HepG2 (cell line): ENCODE data around the gene NOC2L. TPM values are rescaled to one million over a fixed set of nuclear protein-coding genes. Genes with fewer than 3 reads are reported as not detected.

ENCODE experiments used
- ATAC-seq: fragments of 200-7000 bp; cut with Tn5 transposase; 3 replicates; pipeline ENCODE4 v1.9.1; 2020; ENCODE audit warnings: mild to moderate bottlenecking, moderate library complexity
- BruUV-seq: library from RNA; stranded (reverse); fragments of 400-500 nt; replicated peaks from 2 replicates; lab custom pipeline; 2021; lab: Mats Ljungman, UMichigan
- CTCF ChIA-PET: fragments of 300-600 bp; formaldehyde crosslinking; extraction: SDS; loops from one replicate; lab custom pipeline; 2021; ENCODE audit warnings: low total read pairs, inconsistent platforms, low intra/inter-chr PET ratio; lab: Yijun Ruan, JAX
- POLR2A ChIA-PET: fragments of 350-600 bp; sonication (Branson Sonifier 250); formaldehyde crosslinking; loops from one replicate; lab custom pipeline; 2020; ENCODE audit warnings: antibody characterized with exemption, inconsistent platforms; lab: Yijun Ruan, JAX
- DNase-seq: peaks from one replicate; pipeline ENCODE4 v3.0.0-alpha.2; 2015; ENCODE audit warnings: low spot score
- FAIRE-seq: peaks from 3 replicates; lab custom pipeline; 2011; peaks lifted over from hg19 to GRCh38; lab: Jason Lieb, UNC
- H2AFZ ChIP-seq: one replicate; pipeline ENCODE4 v1.6.1; 2011; ENCODE audit warnings: low read length, inconsistent platforms
- H3K27ac ChIP-seq: fragments of 300-600 bp; 3 replicates; pipeline ENCODE4 v1.8.0; 2011; ENCODE audit warnings: mixed run types, mild to moderate bottlenecking, mixed read lengths, low read length, inconsistent platforms; ENCODE audit not compliant: insufficient read depth; ENCODE audit errors: extremely low read length
- H3K27me3 ChIP-seq, 2 experiments: fragments of 200-600 bp in 1 of 2; 2 replicates in 1 of 2; 3 replicates in 1 of 2; pipeline versions ENCODE4 v1.6.0 to v1.8.0; 2011; ENCODE audit warnings: low read length in 2 of 2, mild to moderate bottlenecking in 2 of 2, moderate library complexity in 2 of 2, inconsistent platforms in 1 of 2; ENCODE audit not compliant: insufficient read depth in 2 of 2, control insufficient read depth in 1 of 2
- H3K36me3 ChIP-seq, 2 experiments: fragments of 200-600 bp in 1 of 2; replicated peaks in 1 of 2; 2 replicates in 1 of 2; 3 replicates in 1 of 2; pipeline versions ENCODE4 v1.5.1 to v1.8.0; 2011; ENCODE audit warnings: low read length in 2 of 2, inconsistent platforms in 1 of 2; ENCODE audit not compliant: insufficient read depth in 2 of 2, control insufficient read depth in 1 of 2
- H3K4me1 ChIP-seq: 2 replicates; pipeline ENCODE4 v1.5.1; 2012; ENCODE audit warnings: low read length, inconsistent platforms; ENCODE audit not compliant: insufficient read depth
- H3K4me2 ChIP-seq: 2 replicates; pipeline ENCODE4 v1.6.0; 2011; ENCODE audit warnings: low read depth, low read length, inconsistent platforms
- H3K4me3 ChIP-seq, 3 experiments: fragments of 200-600 bp in 1 of 3; sonication (generic), shearing (Covaris generic) in 1 of 3; replicated peaks in 1 of 3; 2 replicates each; pipeline ENCODE4 v1.5.1; 2011 to 2016; ENCODE audit warnings: low read length in 3 of 3, inconsistent platforms in 2 of 3, low read depth in 2 of 3, mild to moderate bottlenecking in 2 of 3, control low read depth in 1 of 3, mixed read lengths in 1 of 3; ENCODE audit not compliant: insufficient read depth in 1 of 3
- H3K79me2 ChIP-seq: one replicate; pipeline ENCODE4 v1.6.1; 2011; ENCODE audit warnings: low read length, inconsistent platforms; ENCODE audit not compliant: insufficient read depth
- H3K9ac ChIP-seq: 2 replicates; pipeline ENCODE4 v1.6.0; 2011; ENCODE audit warnings: mild to moderate bottlenecking, low read depth, low read length, inconsistent platforms; ENCODE audit not compliant: insufficient read depth
- H3K9me3 ChIP-seq: 2 replicates; pipeline ENCODE4 v1.5.1; 2012; ENCODE audit warnings: mild to moderate bottlenecking, low read length
- H4K20me1 ChIP-seq: 2 replicates; pipeline ENCODE4 v1.6.0; 2011; ENCODE audit warnings: inconsistent platforms, mild to moderate bottlenecking, low read length, moderate library complexity; ENCODE audit not compliant: insufficient read depth
- ATRX ChIP-seq: sonication (generic); formaldehyde crosslinking; IDR thresholded peaks from 2 replicates; pipeline ENCODE4 v1.4.0; 2020; ENCODE audit warnings: missing genetic modification reagents, borderline replicate concordance
- CEBPB ChIP-seq: IDR thresholded peaks from 2 replicates; pipeline ENCODE4 v1.6.1; 2011; ENCODE audit warnings: low read depth, low read length, improper control_type of control experiment, borderline replicate concordance
- CEBPG ChIP-seq: IDR thresholded peaks from 2 replicates; pipeline ENCODE4 v1.6.1; 2016
- HDAC6 ChIP-seq: fragments of 200-600 bp; sonication (generic); IDR thresholded peaks from 2 replicates; pipeline ENCODE4 v1.7.0; 2017; ENCODE audit warnings: mild to moderate bottlenecking, antibody characterized with exemption, low read length, low read depth
- MEIS1 ChIP-seq: sonication (generic); formaldehyde crosslinking; IDR thresholded peaks from 2 replicates; pipeline ENCODE4 v1.9.0; 2021; ENCODE audit warnings: mild to moderate bottlenecking, missing genetic modification reagents, moderate library complexity, borderline replicate concordance
- NFIC ChIP-seq: IDR thresholded peaks from 2 replicates; pipeline ENCODE4 v1.6.1; 2012; ENCODE audit warnings: mild to moderate bottlenecking, low read length, inconsistent platforms
- TCF7L2 ChIP-seq: IDR thresholded peaks from 2 replicates; pipeline ENCODE4 v1.6.1; 2011; ENCODE audit warnings: mild to moderate bottlenecking, low read depth, low read length, moderate library complexity
- ZNF10 ChIP-seq: sonication (generic); formaldehyde crosslinking; IDR thresholded peaks from 2 replicates; pipeline ENCODE4 v1.4.0; 2020; ENCODE audit warnings: mild to moderate bottlenecking, low read depth, missing genetic modification reagents, borderline replicate concordance
- ZNF207 ChIP-seq: fragments of 450-650 bp; IDR thresholded peaks from 2 replicates; pipeline ENCODE4 v1.6.1; 2016; ENCODE audit warnings: antibody characterized with exemption, borderline replicate concordance
- WGBS: methylation state at CpG from one replicate; pipeline ENCODE4 v1.1.6; 2017; ENCODE audit warnings: low lambda C conversion rate; 5-methylcytosine and 5-hydroxymethylcytosine counted together
- in situ Hi-C: cut with HindIII; loops from 2 replicates; pipeline ENCODE4 v1.10.0; 2017; ENCODE audit warnings: low pct_unique_long_range_greater_than_20kb; ENCODE audit not compliant: extremely low pct_ligation_motif_present
- intact Hi-C: fragments of 100-400 bp; cut with micrococcal nuclease; formaldehyde crosslinking; loops from one replicate; pipeline ENCODE4 v1.10.0; 2022; ENCODE audit not compliant: unreplicated experiment
- polyA plus RNA-seq, 8 experiments: library from polyadenylated mRNA; depleted of rRNA in 3 of 8; stranded (reverse) in 7 of 8; unstranded in 1 of 8; fragments of >200 nt; fragmentation: Illumina TruSeq in 4 of 8; extraction: Trizol in 4 of 8; gene quantifications; 2 replicates each; pipeline versions ENCODE4 v1.2.1 to v1.2.3, GENCODE V29; 2011 to 2016; ENCODE audit warnings: low read depth in 4 of 8, missing spikeins in 1 of 8, mixed read lengths in 1 of 8; ENCODE audit not compliant: insufficient read depth in 1 of 8
- total RNA-seq, 5 experiments: library from RNA; depleted of rRNA; stranded (reverse); fragments of >200 nt; fragmentation: Illumina TruSeq; extraction: Trizol; gene quantifications; 2 replicates each; pipeline ENCODE4 v1.2.3, GENCODE V29; 2016; ENCODE audit warnings: low read depth in 1 of 5
- TF ChIP-seq, protein P1 (sequence below): sonication (generic); formaldehyde crosslinking; conservative IDR thresholded peaks from 2 replicates; pipeline ENCODE4 v1.8.0; 2022; ENCODE audit warnings: missing genetic modification reagents

Gene NOC2L
- total and polyA plus RNA-seq, 2 of the 13 experiments (the other 11 are each of a cell fraction or from before 2014, with no cell fraction given), result 32.0 to 103 TPM

DNA sequence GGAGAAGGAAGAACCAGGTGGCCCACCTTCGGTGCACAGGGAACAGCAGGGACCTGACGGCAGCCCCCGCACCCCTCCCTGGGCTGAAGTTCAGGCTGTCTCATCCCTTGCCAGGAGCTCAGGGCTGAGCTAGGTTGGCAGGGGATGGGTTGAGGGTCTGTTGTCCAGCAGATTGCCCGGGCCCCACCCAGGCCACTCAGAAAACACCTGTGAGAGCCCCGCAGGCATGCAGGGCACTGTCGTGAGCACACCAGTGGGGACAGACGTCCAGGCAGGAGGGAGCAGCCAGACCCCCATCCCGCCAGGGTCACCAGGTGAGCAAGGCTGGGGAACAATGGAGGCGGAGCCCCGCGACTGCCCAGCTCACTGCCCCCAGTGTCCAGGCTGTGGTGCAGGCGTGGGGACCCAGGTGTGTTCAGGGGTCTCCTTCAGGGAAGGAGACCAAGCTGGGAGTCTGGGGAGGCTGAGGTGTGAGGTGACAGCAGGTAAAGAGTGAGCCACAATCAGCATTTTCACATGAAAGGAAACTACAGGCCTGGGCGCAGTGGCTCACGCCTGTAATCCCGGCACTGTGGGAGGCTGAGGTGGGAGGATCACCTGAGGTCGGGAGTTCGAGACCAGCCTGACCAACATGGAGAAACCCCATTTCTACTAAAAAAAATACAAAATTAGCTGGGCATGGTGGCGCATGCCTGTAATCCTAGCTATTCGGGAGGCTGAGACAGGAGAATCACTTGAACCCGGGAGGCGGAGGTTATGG, 44.7 kb downstream of the NOC2L start:
- H3K4me2 ChIP-seq, result no peak overlapping the region
- POLR2A ChIA-PET, result no interaction called here
- DNase-seq, result no peak
- BruUV-seq, result no TSS peak
- no peak overlapping the region for H2AFZ ChIP-seq
- no peaks in the 10 kb centered on the region for H3K79me2 ChIP-seq
- in situ Hi-C loops (no loop called here), intact Hi-C loops (no loop called here)
- TF ChIP-seq ZNF207 (no peak), ZNF10 (CRISPR knock-in tag) (no peak), HDAC6 (no peak), MEIS1 (CRISPR knock-in tag) (no peak), TCF7L2 (no peak), CEBPG (no peak), NFIC (no peak), CEBPB (no peak), ATRX (no peak)
- TF ChIP-seq, protein P1, sequence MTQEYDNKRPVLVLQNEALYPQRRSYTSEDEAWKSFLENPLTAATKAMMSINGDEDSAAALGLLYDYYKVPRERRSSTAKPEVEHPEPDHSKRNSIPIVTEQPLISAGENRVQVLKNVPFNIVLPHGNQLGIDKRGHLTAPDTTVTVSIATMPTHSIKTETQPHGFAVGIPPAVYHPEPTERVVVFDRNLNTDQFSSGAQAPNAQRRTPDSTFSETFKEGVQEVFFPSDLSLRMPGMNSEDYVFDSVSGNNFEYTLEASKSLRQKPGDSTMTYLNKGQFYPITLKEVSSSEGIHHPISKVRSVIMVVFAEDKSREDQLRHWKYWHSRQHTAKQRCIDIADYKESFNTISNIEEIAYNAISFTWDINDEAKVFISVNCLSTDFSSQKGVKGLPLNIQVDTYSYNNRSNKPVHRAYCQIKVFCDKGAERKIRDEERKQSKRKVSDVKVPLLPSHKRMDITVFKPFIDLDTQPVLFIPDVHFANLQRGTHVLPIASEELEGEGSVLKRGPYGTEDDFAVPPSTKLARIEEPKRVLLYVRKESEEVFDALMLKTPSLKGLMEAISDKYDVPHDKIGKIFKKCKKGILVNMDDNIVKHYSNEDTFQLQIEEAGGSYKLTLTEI (CRISPR knock-in tag), result no peak
- no peak overlapping the region for H3K4me3 ChIP-seq
- no peaks in the 10 kb centered on the region for H3K36me3 ChIP-seq
- 49% methylated on average over 15 of the region's 21 CpGs for WGBS
- FAIRE-seq, result no peak
- no peaks in the 10 kb centered on the region for H4K20me1 ChIP-seq
- no peak overlapping the region for H3K9ac ChIP-seq
- H3K27me3 ChIP-seq, result peaks cover 35 to 86% of the 10 kb centered on the region in 2 experiments
- no peak overlapping the region for H3K27ac ChIP-seq
- H3K4me1 ChIP-seq, result peaks cover 49% of the 10 kb centered on the region
- ATAC-seq, result no peak
- H3K9me3 ChIP-seq, result no peaks in the 10 kb centered on the region
- CTCF ChIA-PET, result no interaction called here
